Measurements from ENCODE around the gene METTL27. TPM values are rescaled to one million over a fixed set of nuclear protein-coding genes. Genes with fewer than 3 reads are reported as not detected.

Gene METTL27
- total and polyA plus RNA-seq, 9 of the 15 experiments (the other 6 are each of a cell fraction or from before 2014, with no cell fraction given) = 0.08 to 0.82 (median 0.33) TPM; not detected in 4

DNA sequence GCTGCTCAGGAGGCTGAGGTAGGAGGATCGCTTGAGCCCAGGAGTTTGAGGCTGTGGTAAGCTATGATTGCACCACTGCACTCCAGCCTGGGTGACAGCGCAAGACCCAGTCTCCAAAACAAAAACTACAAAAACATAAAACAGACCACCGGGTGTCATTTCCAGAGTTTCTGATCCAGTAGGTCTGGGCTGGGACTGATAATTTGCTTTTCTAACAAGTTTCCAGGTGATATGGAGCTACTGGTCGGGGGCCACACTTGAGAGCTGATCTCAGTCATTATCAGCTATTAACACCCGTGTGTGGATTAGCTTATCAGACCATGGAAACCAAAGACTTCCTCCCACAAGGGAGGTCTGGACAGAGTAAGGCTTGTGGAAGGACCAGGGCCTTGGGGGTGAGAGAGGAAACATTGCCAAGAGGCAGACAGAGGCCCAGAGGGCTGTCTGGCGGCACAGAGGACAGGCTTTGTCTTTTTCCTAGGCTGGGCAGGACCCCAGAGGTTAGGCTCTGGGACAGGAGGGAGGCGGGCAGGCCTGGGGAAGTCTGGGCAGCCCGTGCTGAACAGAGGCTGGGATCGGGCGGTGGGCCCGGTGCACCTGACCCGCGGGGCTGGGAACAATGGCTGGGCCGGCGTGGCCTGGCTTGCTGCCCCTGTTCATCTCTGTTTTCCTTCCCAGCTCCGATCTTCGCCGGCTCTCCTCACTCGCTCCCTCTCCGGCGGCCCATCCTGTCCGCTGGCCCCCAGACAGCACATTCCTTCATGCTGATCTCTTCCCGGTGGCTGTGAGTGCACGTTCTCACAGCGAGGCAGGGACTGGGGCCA lies 43.9 kb upstream of the METTL27 start (continued):
- TF ChIP-seq ETV6 (IDR thresholded peaks at IDR 0.05; ENCODE audit: borderline replicate concordance in 1 of 2, low read depth in 2 of 2, low read length in 1 of 2) (peak; percentile 48 to 92; a peak in 3 of 4 replicates), ETV6 (CRISPR knock-in tag; IDR thresholded peaks at IDR 0.05; ENCODE audit: borderline replicate concordance) (no peak), CTCFL (IDR thresholded peaks at IDR 0.05; ENCODE audit: borderline replicate concordance, insufficient read depth, low read depth, low read length, poor library complexity, severe bottlenecking) (no peak), CC2D1A (IDR thresholded peaks at IDR 0.05) (peak; percentile 100), MTA3 (IDR thresholded peaks at IDR 0.05; ENCODE audit: borderline replicate concordance) (peak; percentile 96), RBM14 (IDR thresholded peaks at IDR 0.05; ENCODE audit: borderline replicate concordance, insufficient read depth, low read depth, low read length) (no peak), HIVEP1 (CRISPR knock-in tag; IDR thresholded peaks at IDR 0.05) (peak; percentile 82; the same call in 1 of the 2 replicates), GTF2B (IDR thresholded peaks at IDR 0.05; ENCODE audit: extremely low read depth, insufficient read length) (no peak), RERE (CRISPR knock-in tag; IDR thresholded peaks at IDR 0.05; ENCODE audit: borderline replicate concordance) (0 out of 2 replicates have a peak, but pooled peaks have one; percentile 28), SMARCC2 (IDR thresholded peaks at IDR 0.05; ENCODE audit: low read depth) (peak; percentile 100), NFIX (CRISPR knock-in tag; IDR thresholded peaks at IDR 0.05; ENCODE audit: low read depth) (no peak), HDGF (IDR thresholded peaks at IDR 0.05) (no peak), SPI1 (IDR thresholded peaks at IDR 0.05; ENCODE audit: borderline replicate concordance, low read depth, low read length) (peak; percentile 97)
- TF ChIP-seq, protein P1, sequence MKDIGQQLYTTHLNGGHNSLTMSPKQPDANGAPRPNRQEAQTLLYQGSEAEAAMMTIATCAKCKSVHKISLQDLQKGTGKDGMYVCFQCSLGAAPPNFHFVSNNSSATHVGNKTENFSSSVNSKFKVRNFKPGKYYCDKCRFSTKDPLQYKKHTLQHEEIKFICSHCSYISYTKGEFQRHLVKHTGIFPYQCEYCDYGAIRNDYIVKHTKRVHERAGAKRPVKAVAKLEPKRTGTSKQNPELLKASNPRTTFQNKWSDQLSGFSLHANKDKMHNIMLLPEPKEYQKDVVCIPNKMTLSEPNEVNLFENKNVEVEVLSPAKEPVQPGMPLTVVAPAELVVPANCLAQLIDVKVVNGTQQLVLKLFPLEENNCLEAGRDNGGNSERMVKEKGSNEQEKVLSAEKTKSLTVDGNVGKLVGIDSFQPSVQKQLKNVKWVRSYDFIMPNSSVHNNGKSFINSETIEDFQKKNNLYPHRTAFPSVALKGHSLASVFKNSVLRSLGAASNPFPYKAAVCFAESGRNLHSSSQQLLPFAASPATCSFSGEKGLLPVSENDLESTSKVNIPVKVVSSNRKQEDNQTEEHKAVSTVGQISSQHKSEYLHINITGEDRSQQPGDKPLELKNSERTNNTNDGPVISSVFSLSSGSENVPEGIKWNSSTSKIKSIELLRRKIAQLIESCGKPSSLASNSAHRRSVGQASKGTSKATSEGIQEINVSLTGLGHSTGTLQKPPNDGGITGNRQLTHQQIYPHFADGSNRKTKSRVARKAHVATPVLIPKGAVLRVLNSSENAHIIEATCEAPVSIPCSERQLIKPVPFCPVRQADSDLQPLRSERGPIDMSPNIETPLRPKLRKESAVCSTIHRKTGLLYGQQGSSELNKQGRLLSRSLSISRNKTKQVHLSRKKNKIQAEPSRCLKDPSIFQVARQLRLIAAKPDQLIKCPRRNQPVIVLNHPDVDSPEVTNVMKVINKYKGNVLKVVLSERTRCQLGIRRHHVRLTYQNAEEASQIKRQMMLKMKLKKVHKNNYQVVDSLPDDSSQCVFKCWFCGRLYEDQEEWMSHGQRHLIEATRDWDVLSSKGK (CRISPR knock-in tag; IDR thresholded peaks at IDR 0.05) = no peak
